K562 (cell line): ENCODE measurements around the gene ACTR1B. TPM values are rescaled to one million over a fixed set of nuclear protein-coding genes. Genes with fewer than 3 reads are reported as not detected.

Source experiments
- BRCA1 ChIP-seq, 2 experiments: fragments of 450-650 bp in 1 of 2; sonication (generic) in 1 of 2; formaldehyde crosslinking in 1 of 2; IDR thresholded peaks; 2 replicates each; pipeline versions ENCODE4 v1.5.0 to v1.6.1; 2017 to 2020; ENCODE audit warnings: mild to moderate bottlenecking in 1 of 2, missing genetic modification reagents in 1 of 2
- ERF ChIP-seq: fragments of 450-650 bp; formaldehyde crosslinking; IDR thresholded peaks from 2 replicates; pipeline ENCODE4 v1.4.0; 2020; ENCODE audit warnings: mild to moderate bottlenecking, mixed read lengths
- FOXO4 ChIP-seq: fragments of 450-650 bp; formaldehyde crosslinking; IDR thresholded peaks from 2 replicates; pipeline ENCODE4 v1.4.0; 2020; ENCODE audit warnings: mild to moderate bottlenecking, moderate library complexity
- HNRNPK ChIP-seq: fragments of 200-400 bp; formaldehyde crosslinking; IDR thresholded peaks from one replicate; pipeline ENCODE4 v1.6.1; 2018; ENCODE audit warnings: mild to moderate bottlenecking, low read depth, low read length; ENCODE audit not compliant: poor library complexity, severe bottlenecking
- HNRNPL ChIP-seq: fragments of 200-400 bp; formaldehyde crosslinking; IDR thresholded peaks from 2 replicates; pipeline ENCODE4 v1.6.1; 2017; ENCODE audit warnings: low read depth, mild to moderate bottlenecking, low read length
- MXD1 ChIP-seq: fragments of 250-450 bp; sonication (Bioruptor Pico); IDR thresholded peaks from 2 replicates; pipeline ENCODE4 v1.8.0; 2021; ENCODE audit warnings: borderline replicate concordance, mild to moderate bottlenecking, moderate library complexity; ENCODE audit not compliant: poor library complexity, severe bottlenecking
- MYBL2 ChIP-seq, 2 experiments: fragments of 450-650 bp in 1 of 2; sonication (generic) in 1 of 2; formaldehyde crosslinking in 1 of 2; IDR thresholded peaks; 2 replicates each; pipeline versions ENCODE4 v1.6.1 to v1.8.1; 2017 to 2022; ENCODE audit warnings: borderline replicate concordance in 1 of 2, inconsistent platforms in 1 of 2, low read depth in 1 of 2, mild to moderate bottlenecking in 1 of 2, missing genetic modification reagents in 1 of 2, moderate library complexity in 1 of 2
- PTRF ChIP-seq: fragments of 450-650 bp; IDR thresholded peaks from 2 replicates; pipeline ENCODE4 v1.6.1; 2016; ENCODE audit warnings: mild to moderate bottlenecking, missing genetic modification characterization, missing compliant biosample characterization
- SAFB2 ChIP-seq: fragments of 200-400 bp; formaldehyde crosslinking; IDR thresholded peaks from 2 replicates; pipeline ENCODE4 v1.6.1; 2018; ENCODE audit warnings: borderline replicate concordance, low read length, low read depth, moderate library complexity; ENCODE audit not compliant: severe bottlenecking
- SMAD2 ChIP-seq: fragments of 150-350 bp; IDR thresholded peaks from 2 replicates; pipeline ENCODE4 v1.6.1; 2014; ENCODE audit warnings: low read depth, mild to moderate bottlenecking, low read length
- TAF1 ChIP-seq: IDR thresholded peaks from 2 replicates; pipeline ENCODE4 v1.6.1; 2011; ENCODE audit warnings: mild to moderate bottlenecking, low read length, moderate library complexity; ENCODE audit not compliant: insufficient read depth, control insufficient read depth, severe bottlenecking; ENCODE audit errors: extremely low read depth
- ZNF384 ChIP-seq: IDR thresholded peaks from 2 replicates; pipeline ENCODE4 v1.6.1; 2012; ENCODE audit warnings: low read depth, low read length, improper control_type of control experiment
- ZNF408 ChIP-seq: fragments of 250-450 bp; sonication (Bioruptor Pico); IDR thresholded peaks from 2 replicates; pipeline ENCODE4 v1.4.0; 2020; ENCODE audit warnings: low read depth, mild to moderate bottlenecking, moderate library complexity
- ZNF431 ChIP-seq: sonication (generic); formaldehyde crosslinking; IDR thresholded peaks from 2 replicates; pipeline ENCODE4 v1.8.0; 2022; ENCODE audit warnings: mild to moderate bottlenecking, missing genetic modification reagents
- ZNF586 ChIP-seq: fragments of 450-650 bp; formaldehyde crosslinking; conservative IDR thresholded peaks from 2 replicates; pipeline ENCODE4 v1.4.0; 2020; ENCODE audit warnings: mild to moderate bottlenecking, moderate library complexity
- ZNF76 ChIP-seq: fragments of 250-450 bp; sonication (Bioruptor Pico); IDR thresholded peaks from 2 replicates; pipeline ENCODE4 v1.4.0; 2020; ENCODE audit warnings: mild to moderate bottlenecking, moderate library complexity, borderline replicate concordance
- polyA plus RNA-seq, 8 experiments: library from polyadenylated mRNA; depleted of rRNA in 4 of 8; stranded (reverse) in 5 of 8; unstranded in 3 of 8; fragments of >200 nt; fragmentation: Nextera tagmentation in 2 of 8; fragmentation: Illumina TruSeq in 1 of 8; extraction: Ambion mirVana in 2 of 8; extraction: Trizol in 1 of 8; gene quantifications; 2 replicates each; pipeline versions ENCODE4 v1.2.1 to v1.2.3, GENCODE V29; 2011 to 2014; ENCODE audit warnings: inconsistent platforms in 1 of 8, missing spikeins in 1 of 8
- total RNA-seq, 7 experiments: library from RNA; depleted of rRNA in 6 of 7; stranded (reverse); fragments of >200 nt in 6 of 7; fragmentation: Illumina TruSeq in 2 of 7; extraction: Trizol in 2 of 7; gene quantifications; 2 replicates each; pipeline versions ENCODE4 v1.2.1 to v1.2.3, GENCODE V29; 2011 to 2021; ENCODE audit warnings: low replicate concordance in 1 of 7
- TF ChIP-seq, protein P1 (sequence below): fragments of 450-650 bp; IDR thresholded peaks from 2 replicates; pipeline ENCODE4 v1.6.1; 2016; ENCODE audit warnings: low read depth

ACTR1B gene
- total and polyA plus RNA-seq, 9 of the 15 experiments (the other 6 are each of a cell fraction or from before 2014, with no cell fraction given): 0.49 to 42.3 (median 22.5) TPM

GRCh38 chr2:97663962-97664635 lies at the start of gene ACTR1B (continued):
- TF ChIP-seq FOXO4 (no peak), SMAD2 (no peak), HNRNPL (no peak), ZNF586 (CRISPR knock-in tag) (no peak), ZNF408 (no peak), MYBL2 (IDR thresholded peaks at IDR 0.05; ENCODE audit: low read depth) (no peak), MYBL2 (CRISPR knock-in tag; IDR thresholded peaks at IDR 0.05; ENCODE audit: borderline replicate concordance) (no peak), HNRNPK (no peak), SAFB2 (no peak), ZNF431 (no peak), ERF (CRISPR knock-in tag) (no peak), PTRF (no peak), ZNF76 (CRISPR knock-in tag) (no peak), BRCA1 (IDR thresholded peaks at IDR 0.05) (no peak), BRCA1 (CRISPR knock-in tag; IDR thresholded peaks at IDR 0.05) (no peak), ZNF384 (peak; percentile 81), MXD1 (CRISPR knock-in tag) (no peak), TAF1 (peak; percentile 45)
- TF ChIP-seq, protein P1, sequence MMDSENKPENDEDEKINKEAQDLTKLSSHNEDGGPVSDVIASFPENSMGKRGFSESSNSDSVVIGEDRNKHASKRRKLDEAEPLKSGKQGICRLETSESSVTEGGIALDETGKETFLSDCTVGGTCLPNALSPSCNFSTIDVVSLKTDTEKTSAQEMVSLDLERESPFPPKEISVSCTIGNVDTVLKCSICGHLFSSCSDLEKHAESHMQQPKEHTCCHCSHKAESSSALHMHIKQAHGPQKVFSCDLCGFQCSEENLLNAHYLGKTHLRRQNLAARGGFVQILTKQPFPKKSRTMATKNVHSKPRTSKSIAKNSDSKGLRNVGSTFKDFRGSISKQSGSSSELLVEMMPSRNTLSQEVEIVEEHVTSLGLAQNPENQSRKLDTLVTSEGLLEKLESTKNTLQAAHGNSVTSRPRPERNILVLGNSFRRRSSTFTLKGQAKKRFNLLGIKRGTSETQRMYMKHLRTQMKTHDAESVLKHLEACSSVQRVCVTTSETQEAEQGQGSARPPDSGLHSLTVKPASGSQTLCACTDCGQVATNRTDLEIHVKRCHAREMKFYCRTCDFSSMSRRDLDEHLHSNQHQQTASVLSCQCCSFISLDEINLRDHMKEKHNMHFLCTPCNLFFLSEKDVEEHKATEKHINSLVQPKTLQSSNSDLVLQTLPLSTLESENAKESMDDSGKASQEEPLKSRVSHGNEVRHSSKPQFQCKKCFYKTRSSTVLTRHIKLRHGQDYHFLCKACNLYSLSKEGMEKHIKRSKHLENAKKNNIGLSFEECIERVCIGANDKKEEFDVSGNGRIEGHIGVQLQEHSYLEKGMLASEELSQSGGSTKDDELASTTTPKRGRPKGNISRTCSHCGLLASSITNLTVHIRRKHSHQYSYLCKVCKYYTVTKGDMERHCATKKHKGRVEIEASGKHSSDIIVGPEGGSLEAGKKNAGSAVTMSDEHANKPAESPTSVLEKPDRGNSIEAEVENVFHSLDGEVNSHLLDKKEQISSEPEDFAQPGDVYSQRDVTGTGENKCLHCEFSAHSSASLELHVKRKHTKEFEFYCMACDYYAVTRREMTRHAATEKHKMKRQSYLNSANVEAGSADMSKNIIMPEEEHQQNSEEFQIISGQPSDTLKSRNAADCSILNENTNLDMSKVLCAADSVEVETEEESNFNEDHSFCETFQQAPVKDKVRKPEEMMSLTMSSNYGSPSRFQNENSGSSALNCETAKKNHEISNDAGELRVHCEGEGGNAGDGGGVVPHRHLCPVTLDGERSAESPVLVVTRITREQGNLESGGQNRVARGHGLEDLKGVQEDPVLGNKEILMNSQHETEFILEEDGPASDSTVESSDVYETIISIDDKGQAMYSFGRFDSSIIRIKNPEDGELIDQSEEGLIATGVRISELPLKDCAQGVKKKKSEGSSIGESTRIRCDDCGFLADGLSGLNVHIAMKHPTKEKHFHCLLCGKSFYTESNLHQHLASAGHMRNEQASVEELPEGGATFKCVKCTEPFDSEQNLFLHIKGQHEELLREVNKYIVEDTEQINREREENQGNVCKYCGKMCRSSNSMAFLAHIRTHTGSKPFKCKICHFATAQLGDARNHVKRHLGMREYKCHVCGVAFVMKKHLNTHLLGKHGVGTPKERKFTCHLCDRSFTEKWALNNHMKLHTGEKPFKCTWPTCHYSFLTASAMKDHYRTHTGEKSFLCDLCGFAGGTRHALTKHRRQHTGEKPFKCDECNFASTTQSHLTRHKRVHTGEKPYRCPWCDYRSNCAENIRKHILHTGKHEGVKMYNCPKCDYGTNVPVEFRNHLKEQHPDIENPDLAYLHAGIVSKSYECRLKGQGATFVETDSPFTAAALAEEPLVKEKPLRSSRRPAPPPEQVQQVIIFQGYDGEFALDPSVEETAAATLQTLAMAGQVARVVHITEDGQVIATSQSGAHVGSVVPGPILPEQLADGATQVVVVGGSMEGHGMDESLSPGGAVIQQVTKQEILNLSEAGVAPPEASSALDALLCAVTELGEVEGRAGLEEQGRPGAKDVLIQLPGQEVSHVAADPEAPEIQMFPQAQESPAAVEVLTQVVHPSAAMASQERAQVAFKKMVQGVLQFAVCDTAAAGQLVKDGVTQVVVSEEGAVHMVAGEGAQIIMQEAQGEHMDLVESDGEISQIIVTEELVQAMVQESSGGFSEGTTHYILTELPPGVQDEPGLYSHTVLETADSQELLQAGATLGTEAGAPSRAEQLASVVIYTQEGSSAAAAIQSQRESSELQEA: peak; percentile 48; the same call in 1 of the 2 replicates
